A549 treated with DMSO at 1 μM for 4 hours (cell line): ENCODE data around the gene CT47B1. TPM values are rescaled to one million over a fixed set of nuclear protein-coding genes. Genes with fewer than 3 reads are reported as not detected.

Source experiments
- total RNA-seq: library from RNA; stranded (reverse); fragments of 200-300 nt; extraction: Qiagen RNA extraction; gene quantifications from 5 replicates; pipeline ENCODE4 v1.2.3, GENCODE V29; 2022; ENCODE audit warnings: low read depth

The CT47B1 gene
- total RNA-seq: not detected in 5 replicates

DNA sequence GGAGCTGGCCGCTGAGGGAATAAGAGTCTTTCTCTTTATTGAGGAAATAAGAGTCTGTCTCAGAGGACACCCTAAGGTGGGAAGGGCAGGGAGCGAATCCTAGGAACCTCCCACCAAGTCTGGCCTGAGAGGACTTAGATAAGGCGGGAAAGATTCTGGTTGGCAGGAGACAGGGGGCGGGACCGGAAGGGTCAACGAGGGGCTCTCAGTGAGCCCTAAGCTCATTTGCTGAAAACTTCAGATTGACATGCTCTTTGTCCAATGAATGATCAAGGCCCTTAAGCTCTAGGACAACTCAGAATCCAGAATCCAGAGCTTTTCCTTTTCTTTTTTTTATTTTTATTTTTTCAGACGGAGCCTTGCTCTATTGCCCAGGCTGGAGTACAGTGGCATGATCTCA, at the start of gene CT47B1:
TSS of gene CT47B1 (minus strand) at position 101 of the 400 bp plus-strand sequence. CDS start 196 bp downstream, outside the sequence.

Other genes starting within 250 kb of the CT47B1 start
- gene C1GALT1C1, start 245.8 kb downstream of the CT47B1 start, total RNA-seq: 29.0 to 34.9 TPM (median 34.3 TPM) in 5 replicates
- not detected in 5 replicates for gene CT47A11, start 61.3 kb upstream of the CT47B1 start, total RNA-seq
- gene CT47A10, start 66.2 kb upstream of the CT47B1 start, total RNA-seq: not detected in 5 replicates
- not detected in 5 replicates for gene CT47A9, start 71.0 kb upstream of the CT47B1 start, total RNA-seq
- not detected in 5 replicates for gene CT47A8, start 75.9 kb upstream of the CT47B1 start, total RNA-seq
- gene CT47A7, start 80.7 kb upstream of the CT47B1 start, total RNA-seq: not detected in 5 replicates
- not detected in 5 replicates for gene CT47A6, start 85.6 kb upstream of the CT47B1 start, total RNA-seq
- gene CT47A5, start 90.5 kb upstream of the CT47B1 start, total RNA-seq: not detected in 5 replicates
- gene CT47A4, start 95.3 kb upstream of the CT47B1 start, total RNA-seq: not detected in 5 replicates
- gene CT47A3, start 100.2 kb upstream of the CT47B1 start, total RNA-seq: not detected in 5 replicates
- not detected in 5 replicates for gene CT47A2, start 105.1 kb upstream of the CT47B1 start, total RNA-seq
- not detected in 5 replicates for gene CT47A1, start 109.9 kb upstream of the CT47B1 start, total RNA-seq
- gene GLUD2, start 171.7 kb upstream of the CT47B1 start, total RNA-seq: 2.2 to 3.1 TPM (median 2.4 TPM) in 5 replicates